GM20000 (cell line): ENCODE results near the gene PSEN2.

Experiments used
- DNase-seq: peaks from one replicate; pipeline ENCODE4 v3.0.0; 2012; ENCODE audit warnings: low spot score
- CTCF ChIP-seq: IDR thresholded peaks from 2 replicates; pipeline ENCODE4 v1.5.1; 2012; ENCODE audit warnings: mild to moderate bottlenecking, control low read depth; ENCODE audit errors: extremely low read depth, missing control alignments

PSEN2 gene

GRCh38 chr1:226892524-226892875 is 22.1 kb downstream of the PSEN2 start:
- no peak for DNase-seq
- no peak for TF ChIP-seq CTCF

GRCh38 chr1:226893936-226894335 is 23.5 kb downstream of the PSEN2 start:
- no peak for TF ChIP-seq CTCF

DNA sequence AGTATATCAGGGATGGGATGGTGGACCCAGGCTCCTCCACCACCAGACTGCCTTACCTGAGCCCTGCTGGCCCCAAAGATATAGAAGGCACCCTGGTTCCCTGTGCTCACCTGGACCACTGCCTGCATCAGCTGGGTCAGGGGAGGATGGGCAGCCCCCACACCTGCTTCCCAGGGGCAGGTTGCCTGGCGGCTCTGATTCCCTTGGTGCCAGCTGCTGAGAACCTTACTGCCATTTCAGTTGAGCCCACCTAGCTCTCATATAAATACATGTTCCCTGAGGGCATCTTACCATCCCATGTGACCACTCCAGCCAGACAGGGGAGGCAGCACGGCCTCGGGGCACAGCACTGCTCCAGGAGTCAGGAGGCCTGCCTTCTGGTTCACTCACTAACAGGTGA is 24.4 kb downstream of the PSEN2 start:
- DNase-seq = no peak
- no peak for TF ChIP-seq CTCF

More at GRCh38 chr1:226893936-226894335, 23.5 kb downstream of the PSEN2 start:
- DNase-seq = no peak

DNA sequence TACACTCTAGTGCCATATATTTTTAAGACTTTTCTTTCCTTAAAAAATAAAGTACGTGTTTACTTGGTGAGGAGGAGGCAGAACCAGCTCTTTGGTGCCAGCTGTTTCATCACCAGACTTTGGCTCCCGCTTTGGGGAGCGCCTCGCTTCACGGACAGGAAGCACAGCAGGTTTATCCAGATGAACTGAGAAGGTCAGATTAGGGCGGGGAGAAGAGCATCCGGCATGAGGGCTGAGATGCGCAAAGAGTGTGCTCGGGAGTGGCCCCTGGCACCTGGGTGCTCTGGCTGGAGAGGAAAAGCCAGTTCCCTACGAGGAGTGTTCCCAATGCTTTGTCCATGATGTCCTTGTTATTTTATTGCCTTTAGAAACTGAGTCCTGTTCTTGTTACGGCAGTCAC is 25.2 kb downstream of the PSEN2 start:
- TF ChIP-seq CTCF = no peak
- no peak for DNase-seq

DNA sequence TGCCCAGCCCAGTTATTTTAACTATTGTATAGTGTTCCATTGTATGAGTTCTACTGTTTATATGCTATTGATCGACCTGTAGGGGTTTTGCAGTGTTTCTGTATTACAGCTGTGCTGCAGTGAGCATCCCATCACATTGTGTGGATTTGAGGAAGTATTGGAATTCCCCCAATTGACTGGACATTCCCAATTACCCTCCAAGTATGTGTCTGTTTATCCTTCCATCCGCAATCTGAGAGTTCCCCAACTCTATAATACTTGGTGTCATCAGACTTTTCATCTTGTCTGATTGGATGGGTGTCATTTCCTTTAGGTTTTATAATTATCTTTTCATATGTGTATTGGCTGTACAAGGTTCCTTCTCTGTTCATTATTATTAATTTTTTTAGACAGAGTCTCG is 27.8 kb downstream of the PSEN2 start:
- no peak for TF ChIP-seq CTCF
- no peak for DNase-seq

GRCh38 chr1:226901421-226901820 is 31.0 kb downstream of the PSEN2 start:
- no peak for DNase-seq
- no peak for TF ChIP-seq CTCF

GRCh38 chr1:226902601-226903000 is 32.2 kb downstream of the PSEN2 start:
- no peak for TF ChIP-seq CTCF
- DNase-seq = no peak
